SK-N-SH (cell line): Measurements from ENCODE around the gene PLA2G2F.

Experiments used
- EP300 ChIP-seq, 2 experiments: IDR thresholded peaks; 2 replicates each; pipeline versions ENCODE4 v1.4.0 to v1.6.1; 2012; ENCODE audit warnings: borderline replicate concordance in 1 of 2, low read depth in 1 of 2, low read length in 1 of 2
- MXI1 ChIP-seq: IDR thresholded peaks from 2 replicates; pipeline ENCODE4 v1.6.1; 2012; ENCODE audit warnings: mild to moderate bottlenecking, low read depth, low read length, improper control_type of control experiment
- RXRA ChIP-seq: IDR thresholded peaks from 2 replicates; pipeline ENCODE4 v1.4.0; 2012; ENCODE audit warnings: low read depth, mild to moderate bottlenecking, borderline replicate concordance
- SMC3 ChIP-seq: IDR thresholded peaks from 2 replicates; pipeline ENCODE4 v1.6.1; 2012; ENCODE audit warnings: low read depth, low read length, improper control_type of control experiment
- TAF1 ChIP-seq: IDR thresholded peaks from 2 replicates; pipeline ENCODE4 v1.6.1; 2012; ENCODE audit warnings: low read depth, mild to moderate bottlenecking, low read length, moderate library complexity, borderline replicate concordance
- TEAD4 ChIP-seq: IDR thresholded peaks from 2 replicates; pipeline ENCODE4 v1.4.0; 2012; ENCODE audit warnings: mild to moderate bottlenecking, borderline replicate concordance; ENCODE audit not compliant: insufficient read depth
- TF ChIP-seq, protein P1 (sequence below): fragments of 200-600 bp; sonication (generic); IDR thresholded peaks from 2 replicates; pipeline ENCODE4 v1.6.1; 2017; ENCODE audit warnings: antibody characterized with exemption, mild to moderate bottlenecking, moderate library complexity
- TF ChIP-seq, protein P2 (sequence below): fragments of 150-350 bp; IDR thresholded peaks from 2 replicates; pipeline ENCODE4 v1.6.1; 2017; ENCODE audit warnings: antibody characterized with exemption, low read length, low read depth, borderline replicate concordance
- TF ChIP-seq, protein P3 (sequence below): IDR thresholded peaks from 2 replicates; pipeline ENCODE4; 2012
- TF ChIP-seq, protein P4 (sequence below): IDR thresholded peaks from 2 replicates; pipeline ENCODE4 v1.4.0; 2012; ENCODE audit warnings: low read depth
- TF ChIP-seq, protein P5 (sequence below): IDR thresholded peaks from 2 replicates; pipeline ENCODE4 v1.6.1; 2012; ENCODE audit warnings: mild to moderate bottlenecking, low read depth, low read length, moderate library complexity

DNA sequence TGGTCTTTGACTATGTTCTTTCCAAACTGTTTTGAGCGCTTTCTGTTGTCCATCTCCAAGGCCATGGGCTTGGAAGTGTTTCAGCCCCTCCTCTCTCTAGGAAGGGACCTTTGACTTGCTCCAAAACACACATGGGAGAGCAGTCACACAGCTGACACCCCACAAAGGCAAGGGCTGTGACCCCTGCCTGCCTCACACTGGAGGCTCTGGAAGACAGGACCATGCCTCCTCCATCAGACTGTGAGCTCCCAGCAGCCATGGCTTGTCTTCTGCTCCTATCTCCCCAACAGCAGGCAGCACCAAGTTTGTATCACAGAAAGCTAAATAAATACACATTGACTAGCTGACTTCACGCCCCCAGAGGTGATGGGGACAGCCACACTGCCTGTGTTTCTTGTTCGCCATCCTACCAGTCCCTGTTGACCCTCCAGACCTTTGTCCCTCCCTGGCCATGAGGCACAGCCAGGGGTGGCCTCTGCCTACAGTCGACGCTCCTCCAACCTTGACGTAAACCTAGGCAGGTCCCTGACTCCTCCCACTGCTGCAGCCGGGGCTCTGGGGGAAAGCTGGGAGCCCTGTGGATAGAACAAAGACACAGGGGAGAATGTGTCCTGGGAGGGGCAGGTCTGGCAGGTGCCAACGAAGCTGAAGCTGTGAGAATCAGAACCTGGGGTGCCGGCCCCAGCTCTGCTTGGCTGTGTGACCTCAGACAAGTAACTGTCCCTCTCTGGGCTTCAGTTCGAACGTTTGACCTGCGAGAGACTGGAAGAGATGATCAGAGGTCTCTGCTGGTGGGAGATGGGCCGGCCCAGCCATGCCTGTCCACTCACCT lies 4.8 kb downstream of the PLA2G2F start:
- no peak for TF ChIP-seq MXI1
- TF ChIP-seq, protein P1, sequence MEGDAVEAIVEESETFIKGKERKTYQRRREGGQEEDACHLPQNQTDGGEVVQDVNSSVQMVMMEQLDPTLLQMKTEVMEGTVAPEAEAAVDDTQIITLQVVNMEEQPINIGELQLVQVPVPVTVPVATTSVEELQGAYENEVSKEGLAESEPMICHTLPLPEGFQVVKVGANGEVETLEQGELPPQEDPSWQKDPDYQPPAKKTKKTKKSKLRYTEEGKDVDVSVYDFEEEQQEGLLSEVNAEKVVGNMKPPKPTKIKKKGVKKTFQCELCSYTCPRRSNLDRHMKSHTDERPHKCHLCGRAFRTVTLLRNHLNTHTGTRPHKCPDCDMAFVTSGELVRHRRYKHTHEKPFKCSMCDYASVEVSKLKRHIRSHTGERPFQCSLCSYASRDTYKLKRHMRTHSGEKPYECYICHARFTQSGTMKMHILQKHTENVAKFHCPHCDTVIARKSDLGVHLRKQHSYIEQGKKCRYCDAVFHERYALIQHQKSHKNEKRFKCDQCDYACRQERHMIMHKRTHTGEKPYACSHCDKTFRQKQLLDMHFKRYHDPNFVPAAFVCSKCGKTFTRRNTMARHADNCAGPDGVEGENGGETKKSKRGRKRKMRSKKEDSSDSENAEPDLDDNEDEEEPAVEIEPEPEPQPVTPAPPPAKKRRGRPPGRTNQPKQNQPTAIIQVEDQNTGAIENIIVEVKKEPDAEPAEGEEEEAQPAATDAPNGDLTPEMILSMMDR, result no peak
- TF ChIP-seq TEAD4, result no peak
- TF ChIP-seq, protein P2, sequence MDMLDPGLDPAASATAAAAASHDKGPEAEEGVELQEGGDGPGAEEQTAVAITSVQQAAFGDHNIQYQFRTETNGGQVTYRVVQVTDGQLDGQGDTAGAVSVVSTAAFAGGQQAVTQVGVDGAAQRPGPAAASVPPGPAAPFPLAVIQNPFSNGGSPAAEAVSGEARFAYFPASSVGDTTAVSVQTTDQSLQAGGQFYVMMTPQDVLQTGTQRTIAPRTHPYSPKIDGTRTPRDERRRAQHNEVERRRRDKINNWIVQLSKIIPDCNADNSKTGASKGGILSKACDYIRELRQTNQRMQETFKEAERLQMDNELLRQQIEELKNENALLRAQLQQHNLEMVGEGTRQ, result no peak
- TF ChIP-seq EP300 (IDR thresholded peaks at IDR 0.05; ENCODE audit: borderline replicate concordance in 1 of 2, low read depth in 1 of 2, low read length in 1 of 2), result no peak
- TF ChIP-seq, protein P3, sequence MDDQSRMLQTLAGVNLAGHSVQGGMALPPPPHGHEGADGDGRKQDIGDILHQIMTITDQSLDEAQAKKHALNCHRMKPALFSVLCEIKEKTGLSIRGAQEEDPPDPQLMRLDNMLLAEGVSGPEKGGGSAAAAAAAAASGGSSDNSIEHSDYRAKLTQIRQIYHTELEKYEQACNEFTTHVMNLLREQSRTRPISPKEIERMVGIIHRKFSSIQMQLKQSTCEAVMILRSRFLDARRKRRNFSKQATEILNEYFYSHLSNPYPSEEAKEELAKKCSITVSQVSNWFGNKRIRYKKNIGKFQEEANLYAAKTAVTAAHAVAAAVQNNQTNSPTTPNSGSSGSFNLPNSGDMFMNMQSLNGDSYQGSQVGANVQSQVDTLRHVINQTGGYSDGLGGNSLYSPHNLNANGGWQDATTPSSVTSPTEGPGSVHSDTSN, result no peak
- TF ChIP-seq RXRA, result no peak
- no peak for TF ChIP-seq TAF1
- TF ChIP-seq, protein P4, sequence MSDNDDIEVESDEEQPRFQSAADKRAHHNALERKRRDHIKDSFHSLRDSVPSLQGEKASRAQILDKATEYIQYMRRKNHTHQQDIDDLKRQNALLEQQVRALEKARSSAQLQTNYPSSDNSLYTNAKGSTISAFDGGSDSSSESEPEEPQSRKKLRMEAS, result no peak
- no peak for TF ChIP-seq SMC3
- TF ChIP-seq, protein P5, sequence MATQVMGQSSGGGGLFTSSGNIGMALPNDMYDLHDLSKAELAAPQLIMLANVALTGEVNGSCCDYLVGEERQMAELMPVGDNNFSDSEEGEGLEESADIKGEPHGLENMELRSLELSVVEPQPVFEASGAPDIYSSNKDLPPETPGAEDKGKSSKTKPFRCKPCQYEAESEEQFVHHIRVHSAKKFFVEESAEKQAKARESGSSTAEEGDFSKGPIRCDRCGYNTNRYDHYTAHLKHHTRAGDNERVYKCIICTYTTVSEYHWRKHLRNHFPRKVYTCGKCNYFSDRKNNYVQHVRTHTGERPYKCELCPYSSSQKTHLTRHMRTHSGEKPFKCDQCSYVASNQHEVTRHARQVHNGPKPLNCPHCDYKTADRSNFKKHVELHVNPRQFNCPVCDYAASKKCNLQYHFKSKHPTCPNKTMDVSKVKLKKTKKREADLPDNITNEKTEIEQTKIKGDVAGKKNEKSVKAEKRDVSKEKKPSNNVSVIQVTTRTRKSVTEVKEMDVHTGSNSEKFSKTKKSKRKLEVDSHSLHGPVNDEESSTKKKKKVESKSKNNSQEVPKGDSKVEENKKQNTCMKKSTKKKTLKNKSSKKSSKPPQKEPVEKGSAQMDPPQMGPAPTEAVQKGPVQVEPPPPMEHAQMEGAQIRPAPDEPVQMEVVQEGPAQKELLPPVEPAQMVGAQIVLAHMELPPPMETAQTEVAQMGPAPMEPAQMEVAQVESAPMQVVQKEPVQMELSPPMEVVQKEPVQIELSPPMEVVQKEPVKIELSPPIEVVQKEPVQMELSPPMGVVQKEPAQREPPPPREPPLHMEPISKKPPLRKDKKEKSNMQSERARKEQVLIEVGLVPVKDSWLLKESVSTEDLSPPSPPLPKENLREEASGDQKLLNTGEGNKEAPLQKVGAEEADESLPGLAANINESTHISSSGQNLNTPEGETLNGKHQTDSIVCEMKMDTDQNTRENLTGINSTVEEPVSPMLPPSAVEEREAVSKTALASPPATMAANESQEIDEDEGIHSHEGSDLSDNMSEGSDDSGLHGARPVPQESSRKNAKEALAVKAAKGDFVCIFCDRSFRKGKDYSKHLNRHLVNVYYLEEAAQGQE, result no peak
